ENCODE measurements around the gene TBC1D22A. TPM values are rescaled to one million over a fixed set of nuclear protein-coding genes. Genes with fewer than 3 reads are reported as not detected.

The TBC1D22A gene
- total RNA-seq, 1 donor from 2014 or later, result 23.2 TPM

DNA sequence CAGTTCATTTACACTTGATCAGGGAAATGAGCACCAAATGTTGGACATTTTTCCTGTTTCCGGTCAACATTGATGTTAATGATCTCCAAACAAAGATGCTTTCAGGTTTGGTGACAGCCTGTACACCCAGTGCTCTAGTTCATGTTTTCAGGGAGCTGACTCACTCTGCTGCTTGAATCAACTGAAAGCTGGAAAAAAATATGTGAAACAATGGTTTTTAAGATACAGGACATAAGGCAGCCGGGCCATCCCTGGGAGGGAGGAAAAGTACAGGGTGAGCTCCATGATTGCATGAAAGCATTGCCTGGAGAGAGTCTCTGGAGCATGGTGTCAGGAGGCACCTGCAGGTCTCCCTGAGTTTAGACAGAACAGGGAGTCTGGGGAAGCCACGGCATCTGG lies 259.6 kb downstream of the TBC1D22A start:
- DNase-seq (ENCODE audit: low spot score, unreplicated experiment), result no peak
- peaks cover 15% of the 10 kb centered on the region for H3K36me3 Mint-ChIP-seq (ENCODE audit: insufficient read depth)
- H3K9me3 Mint-ChIP-seq (ENCODE audit: low read depth), result no peaks in the 10 kb centered on the region
- H3K4me1 Mint-ChIP-seq (ENCODE audit: low read depth), result no peaks in the 10 kb centered on the region
- no peak overlapping the region for H3K4me3 Mint-ChIP-seq (ENCODE audit: low read depth)
- H3K27me3 Mint-ChIP-seq, result no peaks in the 10 kb centered on the region
- TF ChIP-seq, protein P1, sequence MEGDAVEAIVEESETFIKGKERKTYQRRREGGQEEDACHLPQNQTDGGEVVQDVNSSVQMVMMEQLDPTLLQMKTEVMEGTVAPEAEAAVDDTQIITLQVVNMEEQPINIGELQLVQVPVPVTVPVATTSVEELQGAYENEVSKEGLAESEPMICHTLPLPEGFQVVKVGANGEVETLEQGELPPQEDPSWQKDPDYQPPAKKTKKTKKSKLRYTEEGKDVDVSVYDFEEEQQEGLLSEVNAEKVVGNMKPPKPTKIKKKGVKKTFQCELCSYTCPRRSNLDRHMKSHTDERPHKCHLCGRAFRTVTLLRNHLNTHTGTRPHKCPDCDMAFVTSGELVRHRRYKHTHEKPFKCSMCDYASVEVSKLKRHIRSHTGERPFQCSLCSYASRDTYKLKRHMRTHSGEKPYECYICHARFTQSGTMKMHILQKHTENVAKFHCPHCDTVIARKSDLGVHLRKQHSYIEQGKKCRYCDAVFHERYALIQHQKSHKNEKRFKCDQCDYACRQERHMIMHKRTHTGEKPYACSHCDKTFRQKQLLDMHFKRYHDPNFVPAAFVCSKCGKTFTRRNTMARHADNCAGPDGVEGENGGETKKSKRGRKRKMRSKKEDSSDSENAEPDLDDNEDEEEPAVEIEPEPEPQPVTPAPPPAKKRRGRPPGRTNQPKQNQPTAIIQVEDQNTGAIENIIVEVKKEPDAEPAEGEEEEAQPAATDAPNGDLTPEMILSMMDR (IDR thresholded peaks at IDR 0.05; ENCODE audit: unreplicated experiment), result no peak
- no peak overlapping the region for H3K27ac Mint-ChIP-seq

DNA sequence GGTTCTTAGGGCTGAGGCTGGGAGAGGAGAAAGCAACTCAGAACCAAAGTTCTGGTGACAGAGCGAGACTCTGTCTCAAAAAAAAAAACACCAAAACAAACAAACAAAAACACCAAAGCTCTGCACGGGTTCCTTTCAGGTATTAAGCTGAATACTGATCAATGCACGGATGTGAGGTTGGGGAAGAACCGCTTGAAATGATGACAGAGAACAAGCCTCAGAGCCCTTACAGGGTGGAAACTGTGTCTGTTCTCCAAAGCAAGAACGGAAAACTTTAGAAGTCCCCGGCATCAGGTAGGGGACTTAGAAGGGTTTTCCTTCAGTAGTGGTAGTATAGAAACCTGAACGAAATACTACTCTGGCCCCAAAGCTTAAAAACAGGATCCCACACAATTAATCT lies 260.0 kb downstream of the TBC1D22A start:
- DNase-seq (ENCODE audit: low spot score, unreplicated experiment), result no peak
- no peak overlapping the region for H3K4me3 Mint-ChIP-seq (ENCODE audit: low read depth)
- H3K9me3 Mint-ChIP-seq (ENCODE audit: low read depth), result no peaks in the 10 kb centered on the region
- no peaks in the 10 kb centered on the region for H3K4me1 Mint-ChIP-seq (ENCODE audit: low read depth)
- no peaks in the 10 kb centered on the region for H3K27me3 Mint-ChIP-seq
- peaks cover 15% of the 10 kb centered on the region for H3K36me3 Mint-ChIP-seq (ENCODE audit: insufficient read depth)
- TF ChIP-seq, protein P1 (IDR thresholded peaks at IDR 0.05; ENCODE audit: unreplicated experiment), result no peak
- H3K27ac Mint-ChIP-seq, result no peak overlapping the region

DNA sequence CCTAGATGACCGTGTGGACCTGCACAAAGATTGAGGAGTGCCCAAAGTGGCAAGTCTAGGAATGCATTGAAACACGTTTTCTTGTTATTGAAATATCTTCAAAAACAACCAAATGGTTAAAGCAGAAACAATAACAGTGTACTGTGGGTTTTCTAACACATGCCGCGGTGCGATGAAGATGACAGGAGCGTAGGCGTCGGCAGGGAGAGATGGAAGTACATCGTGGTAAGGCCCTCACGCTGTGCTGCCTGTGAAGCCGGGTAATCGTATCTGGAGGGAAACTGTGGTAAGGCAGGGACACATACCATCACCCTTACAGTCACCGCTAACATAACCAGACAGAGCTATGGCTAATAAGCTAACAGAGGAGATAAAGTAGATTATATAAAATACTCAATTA lies 261.4 kb downstream of the TBC1D22A start:
- peaks cover 15% of the 10 kb centered on the region for H3K36me3 Mint-ChIP-seq (ENCODE audit: insufficient read depth)
- no peaks in the 10 kb centered on the region for H3K4me1 Mint-ChIP-seq (ENCODE audit: low read depth)
- H3K27ac Mint-ChIP-seq, result no peak overlapping the region
- TF ChIP-seq, protein P1 (IDR thresholded peaks at IDR 0.05; ENCODE audit: unreplicated experiment), result no peak
- no peaks in the 10 kb centered on the region for H3K27me3 Mint-ChIP-seq
- H3K9me3 Mint-ChIP-seq (ENCODE audit: low read depth), result no peaks in the 10 kb centered on the region
- no peak overlapping the region for H3K4me3 Mint-ChIP-seq (ENCODE audit: low read depth)
- DNase-seq (ENCODE audit: low spot score, unreplicated experiment), result no peak

DNA sequence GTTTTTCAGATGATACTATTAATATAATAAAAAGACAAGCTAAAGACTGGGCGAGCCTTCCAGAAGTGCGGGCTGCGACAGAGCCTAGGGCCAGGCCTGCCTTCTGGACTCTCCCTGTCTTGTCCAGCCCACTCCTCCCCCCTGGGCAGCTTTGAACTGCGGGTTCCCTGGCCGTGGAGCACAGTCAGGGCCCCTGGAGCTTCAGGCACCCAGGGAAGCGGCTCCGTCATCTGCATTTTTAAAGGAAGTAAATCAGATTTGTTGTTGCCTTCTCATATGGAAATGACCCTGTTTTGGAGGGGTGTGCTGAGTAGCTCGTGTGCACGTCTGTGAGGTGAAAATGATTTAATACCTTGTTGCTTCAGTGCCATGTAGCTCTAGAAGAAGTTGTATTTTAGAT lies 265.3 kb downstream of the TBC1D22A start:
- Mint-ChIP-seq H3K36me3 (ENCODE audit: insufficient read depth) (peaks cover 5% of the 10 kb centered on the region), H3K4me3 (ENCODE audit: low read depth) (no peak overlapping the region), H3K9me3 (ENCODE audit: low read depth) (no peaks in the 10 kb centered on the region), H3K4me1 (ENCODE audit: low read depth) (peaks cover 6% of the 10 kb centered on the region), H3K27me3 (no peaks in the 10 kb centered on the region), H3K27ac (no peak overlapping the region)
- TF ChIP-seq, protein P1 (IDR thresholded peaks at IDR 0.05; ENCODE audit: unreplicated experiment), result no peak
- DNase-seq (ENCODE audit: low spot score, unreplicated experiment), result no peak

DNA sequence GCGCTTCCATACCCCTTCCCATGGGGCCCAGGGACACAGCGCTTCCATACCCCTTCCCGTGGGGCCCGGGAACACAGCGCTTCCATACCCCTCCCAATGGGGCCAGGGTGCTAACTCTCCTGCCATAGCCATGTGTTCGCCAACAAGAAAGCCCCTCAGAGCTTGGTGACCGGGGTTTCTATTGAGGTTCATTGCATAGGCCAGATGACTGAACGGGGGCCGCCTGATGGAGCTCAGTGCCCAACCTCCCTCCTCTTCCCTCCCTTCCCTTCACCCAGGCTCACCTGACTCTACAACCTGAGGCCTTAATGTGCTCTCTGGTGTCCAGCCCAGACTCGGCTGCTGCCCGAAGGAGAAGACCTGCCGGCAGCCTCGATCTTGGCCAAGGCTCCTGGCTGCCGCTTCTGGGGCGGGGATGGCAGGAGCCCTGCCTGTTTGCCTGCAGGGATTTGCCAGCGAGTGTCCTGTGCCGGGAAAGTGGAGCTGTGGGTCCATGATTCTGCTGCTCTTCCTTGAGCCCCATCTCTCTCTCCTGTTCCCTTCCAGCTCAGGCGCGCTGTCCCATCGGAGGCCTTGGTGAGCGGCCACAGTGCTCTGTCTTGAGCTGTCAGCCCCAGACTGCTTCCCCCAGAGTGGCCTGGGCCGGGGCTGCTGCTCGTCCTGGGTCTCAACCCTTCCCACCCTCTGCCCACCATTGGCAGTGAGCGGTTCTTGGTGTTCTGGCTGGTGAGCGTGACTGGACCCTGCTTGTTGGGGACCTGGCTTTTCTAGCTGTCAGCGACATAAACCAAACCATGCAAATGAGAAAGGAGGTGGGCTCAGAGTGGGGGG lies 267.0 kb downstream of the TBC1D22A start:
- Mint-ChIP-seq H3K36me3 (ENCODE audit: insufficient read depth) (peaks cover 2% of the 10 kb centered on the region), H3K4me1 (ENCODE audit: low read depth) (peaks cover 6% of the 10 kb centered on the region), H3K4me3 (ENCODE audit: low read depth) (no peak overlapping the region), H3K9me3 (ENCODE audit: low read depth) (no peaks in the 10 kb centered on the region), H3K27me3 (no peaks in the 10 kb centered on the region), H3K27ac (no peak overlapping the region)
- TF ChIP-seq, protein P1 (IDR thresholded peaks at IDR 0.05; ENCODE audit: unreplicated experiment), result no peak
- no peak for DNase-seq (ENCODE audit: low spot score, unreplicated experiment)

Measured in progenitor cell of endocrine pancreas (in vitro differentiated cells).